HEK293 (cell line): ENCODE data around the gene ISX.

Source experiments
- CTCF ChIP-seq: fragments of 450-650 bp; formaldehyde crosslinking; IDR thresholded peaks from 2 replicates; pipeline ENCODE4 v1.5.1; 2016; ENCODE audit warnings: missing biosample characterization, missing genetic modification characterization
- IKZF3 ChIP-seq: fragments of 450-650 bp; IDR thresholded peaks from 2 replicates; pipeline ENCODE4 v1.5.0; 2018; ENCODE audit warnings: missing biosample characterization, mild to moderate bottlenecking, missing genetic modification characterization, moderate library complexity
- REST ChIP-seq: fragments of 450-650 bp; formaldehyde crosslinking; IDR thresholded peaks from 2 replicates; pipeline ENCODE4 v1.5.1; 2016; ENCODE audit warnings: missing biosample characterization, missing genetic modification characterization
- YY1 ChIP-seq: fragments of 450-650 bp; formaldehyde crosslinking; IDR thresholded peaks from 2 replicates; pipeline ENCODE4 v1.5.1; 2018; ENCODE audit warnings: missing biosample characterization, missing genetic modification characterization
- ZNF148 ChIP-seq: fragments of 450-650 bp; formaldehyde crosslinking; IDR thresholded peaks from 2 replicates; pipeline ENCODE4 v1.5.0; 2017; ENCODE audit warnings: missing biosample characterization, missing genetic modification characterization, borderline replicate concordance
- ZNF174 ChIP-seq: fragments of 450-650 bp; formaldehyde crosslinking; IDR thresholded peaks from 2 replicates; pipeline ENCODE4 v1.5.0; 2017; ENCODE audit warnings: missing biosample characterization, mild to moderate bottlenecking, missing genetic modification characterization
- ZNF184 ChIP-seq: fragments of 450-650 bp; IDR thresholded peaks from 2 replicates; pipeline ENCODE4 v1.5.1; 2018; ENCODE audit warnings: missing biosample characterization, mild to moderate bottlenecking, missing genetic modification characterization
- ZNF785 ChIP-seq: fragments of 450-650 bp; formaldehyde crosslinking; IDR thresholded peaks from 2 replicates; pipeline ENCODE4 v1.5.1; 2016; ENCODE audit warnings: missing biosample characterization, missing genetic modification characterization

- TF ChIP-seq ZNF148 (tag by site-specific recombination) (no peak), YY1 (tag by site-specific recombination) (no peak), ZNF174 (tag by site-specific recombination) (no peak), REST (tag by site-specific recombination) (no peak), ZNF785 (no peak), CTCF (tag by site-specific recombination) (no peak), ZNF184 (no peak), IKZF3 (tag by site-specific recombination) (no peak)
These were observed 4.6 kb downstream of the ISX start for GRCh38 chr22:35070451-35071093.
